OCI-LY7 (cell line): Measurements from ENCODE around the gene DRC7.

ENCODE experiments used
- EZH2phosphoT487 ChIP-seq: fragments of 200-600 bp; sonication (generic); IDR thresholded peaks from 2 replicates; pipeline ENCODE4 v1.6.1; 2018; ENCODE audit warnings: low read depth, borderline replicate concordance, mild to moderate bottlenecking, mixed run types, antibody characterized with exemption, low read length, moderate library complexity, mixed read lengths
- TF ChIP-seq, protein P1 (sequence below): fragments of 200-600 bp; sonication (generic); conservative IDR thresholded peaks from 2 replicates; pipeline ENCODE4 v1.5.1; 2014; ENCODE audit warnings: mild to moderate bottlenecking, antibody characterized with exemption, low read length, moderate library complexity, mixed read lengths

DNA sequence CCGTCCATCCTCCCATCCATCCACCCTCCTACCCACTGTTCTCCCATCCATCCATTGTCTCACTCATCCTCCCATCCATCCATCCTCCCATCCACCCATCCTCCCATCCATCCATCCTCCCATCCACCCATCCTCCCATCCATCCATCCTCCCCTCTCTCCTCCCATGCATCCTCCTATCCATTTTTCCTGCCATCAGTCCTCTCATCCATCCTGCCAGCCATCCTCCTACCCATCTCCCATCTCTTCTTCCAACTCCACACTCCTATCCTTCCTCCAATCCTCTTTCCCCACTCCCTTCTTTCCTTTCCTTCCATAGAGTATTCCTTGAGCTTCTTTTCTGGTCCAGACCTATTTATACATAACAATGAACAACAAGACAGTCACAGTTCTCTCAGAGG, 12.1 kb downstream of the DRC7 start:
- TF ChIP-seq, protein P1, sequence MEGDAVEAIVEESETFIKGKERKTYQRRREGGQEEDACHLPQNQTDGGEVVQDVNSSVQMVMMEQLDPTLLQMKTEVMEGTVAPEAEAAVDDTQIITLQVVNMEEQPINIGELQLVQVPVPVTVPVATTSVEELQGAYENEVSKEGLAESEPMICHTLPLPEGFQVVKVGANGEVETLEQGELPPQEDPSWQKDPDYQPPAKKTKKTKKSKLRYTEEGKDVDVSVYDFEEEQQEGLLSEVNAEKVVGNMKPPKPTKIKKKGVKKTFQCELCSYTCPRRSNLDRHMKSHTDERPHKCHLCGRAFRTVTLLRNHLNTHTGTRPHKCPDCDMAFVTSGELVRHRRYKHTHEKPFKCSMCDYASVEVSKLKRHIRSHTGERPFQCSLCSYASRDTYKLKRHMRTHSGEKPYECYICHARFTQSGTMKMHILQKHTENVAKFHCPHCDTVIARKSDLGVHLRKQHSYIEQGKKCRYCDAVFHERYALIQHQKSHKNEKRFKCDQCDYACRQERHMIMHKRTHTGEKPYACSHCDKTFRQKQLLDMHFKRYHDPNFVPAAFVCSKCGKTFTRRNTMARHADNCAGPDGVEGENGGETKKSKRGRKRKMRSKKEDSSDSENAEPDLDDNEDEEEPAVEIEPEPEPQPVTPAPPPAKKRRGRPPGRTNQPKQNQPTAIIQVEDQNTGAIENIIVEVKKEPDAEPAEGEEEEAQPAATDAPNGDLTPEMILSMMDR, result no peak
- TF ChIP-seq EZH2phosphoT487, result no peak
